HG02678 (cell line): Measurements from ENCODE around the gene ITPKB.
"Not testable (repeated sequence)": the region's sequence is repeated elsewhere in the genome, so short reads cannot be mapped to it uniquely, and the experiment has no call there.

Experiments
- ATAC-seq: cut with Tn5 transposase; IDR thresholded peaks from one replicate; pipeline ENCODE4 v1.9.1; 2021; ENCODE audit warnings: mild to moderate bottlenecking, moderate library complexity; ENCODE audit not compliant: unreplicated experiment

Gene ITPKB

DNA sequence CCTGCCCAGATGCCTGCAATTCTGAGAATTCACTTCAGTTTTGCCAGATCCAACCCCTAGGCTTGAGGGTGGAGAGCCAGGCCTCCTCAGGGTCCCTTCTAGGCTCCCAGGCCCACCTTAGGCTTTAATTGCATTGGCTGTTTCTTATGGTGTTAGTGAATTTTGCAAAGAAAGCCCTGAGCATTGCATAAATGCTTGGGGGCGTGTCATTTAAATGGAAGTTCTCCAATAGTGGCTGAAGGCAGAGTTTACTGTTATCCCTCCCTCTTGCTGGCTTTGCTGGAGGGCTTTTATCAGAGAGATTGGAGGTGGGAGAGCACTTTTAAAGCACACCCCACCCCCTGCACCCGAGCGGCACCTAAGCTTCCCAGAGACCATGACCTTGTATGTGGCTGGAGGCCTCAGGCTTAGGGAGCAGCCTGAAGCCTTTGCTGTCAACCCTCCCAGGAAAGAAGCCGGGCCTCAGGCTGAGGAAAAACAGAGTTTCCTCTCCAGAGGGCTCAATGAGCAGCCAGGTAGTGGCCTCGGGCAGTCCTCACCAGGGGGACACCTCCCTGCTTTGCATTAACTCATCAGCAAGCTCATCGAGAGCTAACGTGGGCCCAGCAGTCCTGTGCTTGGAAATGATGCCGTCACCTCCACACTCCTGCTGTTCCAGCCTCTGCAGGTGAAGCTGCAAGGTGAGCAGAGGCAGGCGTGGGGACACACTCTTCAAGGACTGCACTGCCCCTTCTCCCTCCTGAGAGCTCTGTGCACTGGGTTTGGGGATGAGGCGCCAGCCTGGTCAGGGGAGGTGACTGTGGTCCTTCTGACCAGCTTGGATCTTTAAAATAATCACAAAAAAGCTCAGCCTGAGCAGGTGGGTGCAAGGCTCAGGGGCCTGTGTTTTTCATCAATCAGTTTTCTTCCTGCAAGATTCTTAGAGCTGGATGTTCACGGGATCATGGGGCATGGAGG, 132.5 kb downstream of the ITPKB start:
- no peak for ATAC-seq

DNA sequence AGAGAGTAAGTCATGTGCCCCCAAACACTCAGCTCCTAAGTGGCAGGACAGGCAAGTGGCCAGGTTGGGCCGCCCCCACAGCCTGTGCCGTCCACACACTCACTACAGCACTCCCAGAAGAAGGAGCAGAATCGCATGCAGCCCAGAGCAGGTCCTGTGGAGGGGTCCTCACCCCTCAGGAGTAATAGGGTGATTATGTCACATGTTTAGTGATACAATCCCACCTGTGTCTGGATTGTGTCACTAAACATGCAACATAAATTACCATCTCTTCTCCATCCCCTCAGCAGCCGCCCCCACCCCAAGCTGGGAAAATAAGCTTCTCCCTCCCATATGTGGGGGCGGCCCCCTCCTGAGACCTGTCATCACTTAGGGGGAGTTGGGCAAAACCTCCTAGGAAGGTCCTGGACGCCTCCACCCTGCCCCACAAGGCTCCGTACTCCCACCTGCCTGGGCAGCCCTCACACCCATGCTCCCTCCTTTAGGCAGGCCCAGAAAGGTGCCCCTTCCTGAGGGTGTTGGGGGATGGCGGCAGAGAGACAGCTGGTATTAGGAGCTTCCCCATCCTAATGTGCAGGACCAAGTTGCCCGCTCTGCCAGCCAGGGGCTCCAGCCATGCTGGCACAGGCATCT, 133.6 kb downstream of the ITPKB start:
- no peak for ATAC-seq

DNA sequence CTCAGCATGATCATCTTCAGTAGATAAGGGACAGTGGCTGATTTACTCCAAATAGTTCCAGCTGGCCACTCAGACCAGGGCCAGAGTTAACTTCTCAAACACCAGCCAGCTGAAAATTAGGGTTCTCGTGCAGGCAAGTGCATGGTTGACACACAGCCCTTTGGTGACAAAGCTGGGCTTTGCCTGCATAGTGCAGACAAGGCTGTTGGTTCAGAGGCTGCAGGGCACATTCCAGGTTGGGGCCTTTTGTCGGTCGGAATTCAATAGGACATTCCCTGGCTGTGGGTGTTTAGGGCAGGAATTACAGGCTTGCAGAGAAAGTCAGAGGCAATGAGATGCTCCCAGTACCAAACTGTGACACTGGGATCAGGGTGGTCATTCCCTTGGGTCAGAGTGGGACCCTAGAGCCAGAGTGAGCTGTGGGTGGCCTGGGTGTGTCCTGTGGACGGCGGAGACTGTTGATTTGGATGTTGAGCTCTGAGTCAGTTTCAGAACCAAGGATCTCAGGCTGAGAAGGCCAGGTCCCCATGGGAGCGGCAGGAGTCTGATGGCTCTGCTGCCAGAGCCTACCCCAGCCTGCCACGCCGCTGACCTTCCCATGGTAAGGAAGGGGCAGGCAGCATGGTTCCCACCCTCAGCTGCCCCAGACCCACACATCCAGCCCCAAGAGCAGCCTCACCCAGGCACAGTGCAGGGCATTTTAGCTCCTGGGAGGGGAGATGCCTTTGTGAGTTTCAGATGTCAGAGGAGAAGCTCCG, 134.3 kb downstream of the ITPKB start:
- no peak for ATAC-seq

- no peak for ATAC-seq
Measured at GRCh38 chr1:226603858-226604559, 135.1 kb downstream of the ITPKB start.

DNA sequence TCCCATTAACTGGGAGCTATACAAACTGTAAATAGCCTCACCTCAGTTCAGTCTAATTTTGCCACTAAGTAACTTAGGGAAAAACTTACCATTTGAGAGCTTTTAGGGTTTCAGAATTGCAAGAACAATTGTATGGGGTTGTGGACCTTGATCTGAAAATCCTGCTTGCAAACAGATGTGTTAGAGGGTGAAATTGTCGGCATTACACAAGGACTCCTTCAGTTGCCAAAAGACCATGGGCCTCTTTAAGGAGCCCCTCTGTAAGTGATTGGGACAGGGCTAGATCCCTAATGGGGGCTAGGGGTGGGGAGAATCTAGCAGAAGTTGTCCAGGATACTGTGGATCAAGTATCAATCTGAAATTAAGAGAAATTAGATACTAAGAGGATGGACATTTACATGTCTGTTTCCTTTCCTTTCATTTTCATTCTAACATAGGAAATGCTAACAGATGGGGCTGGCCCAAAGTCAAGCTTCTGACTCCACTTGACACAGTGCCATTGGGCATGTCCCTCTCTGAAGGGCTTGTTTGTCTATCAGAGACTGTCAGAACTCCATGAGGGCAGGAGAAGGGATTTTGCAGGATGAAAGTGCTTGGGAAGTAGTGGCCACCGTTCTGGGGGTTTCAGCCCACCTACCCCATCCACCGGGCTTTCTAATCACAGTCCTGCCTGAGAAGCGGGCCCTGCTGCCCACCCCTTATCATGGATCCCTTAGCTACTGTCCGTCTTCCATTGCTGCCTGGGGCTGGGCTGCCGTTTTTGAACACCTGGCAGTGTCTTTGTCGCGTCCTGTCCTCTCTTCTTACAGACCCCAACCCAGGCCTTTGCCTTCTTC, 135.8 kb downstream of the ITPKB start:
- ATAC-seq, result no peak

- no peak for ATAC-seq
Measured at GRCh38 chr1:226602186-226603021, 136.7 kb downstream of the ITPKB start.

GRCh38 chr1:226601456-226601855, 137.6 kb downstream of the ITPKB start:
- no peak for ATAC-seq

- ATAC-seq, result no peak
Measured at GRCh38 chr1:226600254-226600653, 138.8 kb downstream of the ITPKB start.

DNA sequence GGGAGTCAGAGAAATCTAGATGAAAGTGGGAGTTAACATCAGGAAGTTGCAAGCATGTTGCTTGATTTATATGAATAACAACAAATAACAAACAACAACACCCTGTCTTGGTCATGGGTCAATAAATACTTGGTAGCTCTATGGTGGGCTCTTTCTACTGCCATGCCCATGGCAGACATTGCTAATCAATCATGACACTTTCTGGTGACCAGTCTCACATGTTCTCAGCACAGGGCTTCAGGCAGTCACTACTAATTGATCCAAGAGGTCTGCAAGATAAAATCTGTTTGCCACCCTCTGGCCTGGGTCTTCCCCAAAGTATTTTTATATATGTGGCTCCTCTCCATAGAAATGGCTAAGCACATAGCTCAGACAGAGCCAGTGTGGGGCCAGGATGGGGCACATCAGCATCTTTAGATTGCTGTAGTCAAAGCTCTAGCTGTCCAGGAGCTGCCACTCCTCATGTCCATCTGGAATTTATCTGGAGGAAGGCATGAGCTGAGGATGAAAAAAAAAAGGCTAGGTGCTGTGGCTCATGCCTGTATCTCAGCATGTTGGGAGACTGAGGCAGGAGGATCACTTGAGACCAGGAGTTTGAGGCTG, 139.3 kb downstream of the ITPKB start:
- ATAC-seq, result no peak

DNA sequence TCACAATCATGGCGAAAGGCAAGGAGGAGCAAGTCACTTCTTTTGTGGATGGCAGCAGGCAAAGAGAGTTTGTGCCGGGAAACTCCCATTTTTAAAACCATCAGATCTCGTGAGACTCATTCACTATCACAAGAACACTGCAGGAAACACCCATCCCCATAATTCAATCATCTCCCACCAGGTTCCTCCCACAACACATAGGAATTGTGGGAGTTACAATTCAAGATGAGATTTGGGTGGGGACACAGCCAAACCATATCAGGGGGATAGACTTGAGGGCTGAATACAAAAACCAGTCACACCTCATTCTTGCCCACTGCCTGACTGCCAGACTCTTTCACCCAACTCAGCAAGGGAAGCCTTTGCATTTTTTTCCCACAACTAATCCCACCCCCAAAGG, 140.1 kb downstream of the ITPKB start:
- not testable (repeated sequence) for ATAC-seq

DNA sequence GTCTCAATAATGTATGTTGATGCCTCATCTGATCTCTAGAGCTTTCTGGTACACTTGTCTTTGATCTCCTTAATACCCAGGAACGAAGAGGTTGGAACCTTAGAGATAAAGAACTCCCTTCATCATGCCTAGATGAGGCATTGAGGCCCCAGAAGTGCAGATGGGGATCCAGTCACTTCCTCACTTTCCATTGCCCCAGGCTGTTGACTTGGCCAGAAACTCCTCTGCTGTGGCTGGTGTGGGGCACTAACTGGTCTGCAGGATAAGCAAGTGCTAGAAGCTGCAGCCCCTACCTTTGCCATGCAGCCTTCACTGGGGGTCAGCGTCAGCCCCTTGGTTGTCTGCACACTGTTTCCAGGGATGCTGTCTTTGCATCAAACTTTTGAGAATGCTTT, 140.6 kb downstream of the ITPKB start:
- ATAC-seq, result no peak

GRCh38 chr1:226597616-226598454, 141.2 kb downstream of the ITPKB start:
- no peak for ATAC-seq

- no peak for ATAC-seq
Measured at GRCh38 chr1:226596531-226597165, 142.4 kb downstream of the ITPKB start.

DNA sequence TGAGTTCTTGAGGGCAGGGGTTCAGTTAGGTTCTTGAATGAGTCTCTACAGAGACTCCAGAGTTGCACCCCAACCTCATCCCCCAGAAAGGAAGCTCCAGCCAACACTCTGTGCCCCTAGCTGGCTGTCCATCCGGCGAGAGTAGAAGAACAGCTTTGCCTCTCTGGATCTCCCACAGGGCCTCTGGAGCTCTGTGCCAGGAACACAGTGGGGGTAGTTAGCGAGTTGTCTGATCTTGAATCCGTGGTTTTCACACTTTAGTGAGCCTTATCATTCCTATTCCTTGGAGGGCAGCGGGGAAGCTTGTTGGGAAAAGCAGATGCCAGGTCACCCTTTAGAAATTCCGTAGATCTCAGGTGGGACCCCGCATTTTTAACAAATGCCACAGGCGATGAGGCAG, 145.5 kb downstream of the ITPKB start:
- ATAC-seq, result no peak

- ATAC-seq, result no peak
Measured at GRCh38 chr1:226590614-226591013, 148.5 kb downstream of the ITPKB start.

- no peak for ATAC-seq
Measured at GRCh38 chr1:226589008-226589733, 149.9 kb downstream of the ITPKB start.

GRCh38 chr1:226588484-226588883, 150.6 kb downstream of the ITPKB start:
- ATAC-seq, result no peak
